OCI-LY7 (cell line): ENCODE data around the gene TRABD2B.

Source experiments
- CTCF ChIP-seq: fragments of 200-600 bp; sonication (generic); conservative IDR thresholded peaks from 2 replicates; pipeline ENCODE4 v1.5.1; 2014; ENCODE audit warnings: mild to moderate bottlenecking, antibody characterized with exemption, low read length, moderate library complexity, mixed read lengths
- EZH2phosphoT487 ChIP-seq: fragments of 200-600 bp; sonication (generic); IDR thresholded peaks from 2 replicates; pipeline ENCODE4 v1.6.1; 2018; ENCODE audit warnings: low read depth, borderline replicate concordance, mild to moderate bottlenecking, mixed run types, antibody characterized with exemption, low read length, moderate library complexity, mixed read lengths

- TF ChIP-seq CTCF (no peak), EZH2phosphoT487 (no peak)
These were observed 199.6 kb downstream of the TRABD2B start for GRCh38 chr1:47797575-47797974.
